ENCODE measurements around the gene TCEANC.

Gene TCEANC

DNA sequence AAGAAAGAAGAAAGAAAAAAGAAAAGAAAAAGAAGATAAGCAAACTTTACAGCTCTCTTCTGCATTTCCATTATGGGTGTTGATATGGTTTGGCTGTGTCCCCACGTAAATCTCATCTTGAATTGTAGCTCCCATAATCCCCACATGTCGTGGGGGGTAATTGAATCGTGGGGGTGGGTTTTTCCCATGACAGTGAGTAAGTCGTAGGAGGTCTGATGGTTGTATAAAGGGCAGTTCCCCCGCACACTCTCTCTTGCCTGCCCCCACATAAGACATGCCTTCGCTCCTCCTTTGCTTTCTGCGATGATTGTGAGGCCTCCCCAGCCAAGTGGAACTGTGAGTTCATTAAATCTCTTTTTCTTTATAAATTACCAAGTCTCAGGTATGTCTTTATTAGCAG, 28.7 kb downstream of the TCEANC start:
- H3K9ac ChIP-seq (ENCODE audit: low read length) = no peak overlapping the region
- no peak overlapping the region for H3K27ac ChIP-seq (ENCODE audit: low read length)
- H3K9me3 ChIP-seq (ENCODE audit: control insufficient read depth, low read depth, low read length) = no peaks in the 10 kb centered on the region
- H3K27me3 ChIP-seq (ENCODE audit: control insufficient read depth, insufficient read depth, low read length) = no peaks in the 10 kb centered on the region
- H3K4me1 ChIP-seq (ENCODE audit: control insufficient read depth, low read depth, low read length) = no peaks in the 10 kb centered on the region
- H3K36me3 ChIP-seq (ENCODE audit: control insufficient read depth, low read depth, low read length) = no peaks in the 10 kb centered on the region
- H3K4me3 ChIP-seq (ENCODE audit: low read length) = no peak overlapping the region

DNA sequence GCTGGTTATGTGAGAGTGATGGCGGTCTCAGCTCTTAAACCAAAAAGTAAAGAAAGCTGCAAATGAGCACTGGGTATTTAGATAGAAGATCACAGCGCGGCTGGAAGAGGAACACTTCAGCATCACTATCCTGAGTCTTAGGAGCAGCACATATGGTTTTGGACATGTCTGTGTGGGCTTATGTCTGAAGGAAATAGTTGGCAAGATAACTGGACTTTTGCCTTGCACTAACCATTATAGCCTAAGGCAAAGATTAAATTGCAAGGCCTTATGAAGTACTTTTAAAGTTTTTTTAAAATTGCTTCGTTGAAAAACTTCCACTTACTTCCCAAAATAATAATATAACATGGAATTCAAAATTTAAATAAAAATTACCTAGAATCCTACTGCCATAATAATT, 31.4 kb downstream of the TCEANC start:
- Histone ChIP-seq H3K4me3 (ENCODE audit: low read length) (no peak overlapping the region), H3K36me3 (ENCODE audit: control insufficient read depth, low read depth, low read length) (no peaks in the 10 kb centered on the region), H3K9me3 (ENCODE audit: control insufficient read depth, low read depth, low read length) (no peaks in the 10 kb centered on the region), H3K27me3 (ENCODE audit: control insufficient read depth, insufficient read depth, low read length) (peaks cover 15% of the 10 kb centered on the region), H3K27ac (ENCODE audit: low read length) (no peak overlapping the region), H3K9ac (ENCODE audit: low read length) (no peak overlapping the region), H3K4me1 (ENCODE audit: control insufficient read depth, low read depth, low read length) (peaks cover 3% of the 10 kb centered on the region)

DNA sequence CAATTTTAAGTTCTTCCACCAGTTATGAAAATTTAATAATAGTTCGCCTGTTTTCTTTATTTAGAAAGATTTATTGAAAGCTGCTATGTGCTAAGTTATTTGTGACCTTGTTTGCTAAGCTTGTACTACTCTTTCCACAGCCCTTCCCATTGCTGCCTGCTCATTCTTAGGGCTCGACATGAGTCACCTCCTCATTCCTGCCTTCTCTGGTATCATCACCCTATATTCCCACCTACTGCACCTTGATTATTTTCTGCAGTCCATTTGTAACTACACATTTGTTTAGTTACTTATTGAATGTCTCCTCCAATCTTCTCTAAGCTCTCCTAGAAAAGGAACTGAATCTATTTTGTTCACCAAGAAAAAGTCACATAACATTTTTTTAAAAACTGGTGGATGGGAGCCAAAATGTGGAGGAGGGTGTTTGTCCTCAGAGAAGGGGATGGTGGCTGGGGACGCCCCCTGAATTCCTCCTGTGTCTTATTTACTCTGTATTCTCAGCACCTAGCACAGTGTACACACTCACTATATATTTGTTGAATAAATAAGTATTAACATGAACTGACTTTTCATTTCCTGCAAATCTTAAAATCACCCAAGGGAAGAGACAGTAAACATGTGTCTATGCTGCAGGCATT, 32.3 kb downstream of the TCEANC start:
- peaks cover 15% of the 10 kb centered on the region for H3K27me3 ChIP-seq (ENCODE audit: control insufficient read depth, insufficient read depth, low read length)
- peaks cover 3% of the 10 kb centered on the region for H3K4me1 ChIP-seq (ENCODE audit: control insufficient read depth, low read depth, low read length)
- H3K9me3 ChIP-seq (ENCODE audit: control insufficient read depth, low read depth, low read length) = no peaks in the 10 kb centered on the region
- no peak overlapping the region for H3K27ac ChIP-seq (ENCODE audit: low read length)
- no peak overlapping the region for H3K9ac ChIP-seq (ENCODE audit: low read length)
- H3K36me3 ChIP-seq (ENCODE audit: control insufficient read depth, low read depth, low read length) = no peaks in the 10 kb centered on the region
- H3K4me3 ChIP-seq (ENCODE audit: low read length) = no peak overlapping the region

DNA sequence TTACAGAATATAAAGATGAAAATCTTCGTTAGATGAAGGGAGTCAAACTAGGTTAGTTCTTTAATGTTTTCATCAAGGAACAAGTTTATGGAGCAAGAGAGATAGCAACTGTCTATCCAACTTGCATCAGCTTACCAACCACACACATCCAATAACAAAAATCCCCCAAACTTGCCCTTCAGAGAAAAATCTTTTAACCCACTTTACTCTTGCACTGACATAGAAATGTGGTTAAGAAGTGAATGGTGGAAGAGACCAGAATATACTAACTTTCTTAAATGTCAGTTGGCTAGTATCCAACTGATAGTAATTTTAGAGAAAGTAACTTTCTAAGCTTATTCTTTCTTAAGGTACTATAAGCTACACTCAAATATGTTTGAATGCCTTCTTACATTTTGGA, 34.3 kb downstream of the TCEANC start:
- Histone ChIP-seq H3K4me1 (ENCODE audit: control insufficient read depth, low read depth, low read length) (peaks cover 12% of the 10 kb centered on the region), H3K36me3 (ENCODE audit: control insufficient read depth, low read depth, low read length) (no peaks in the 10 kb centered on the region), H3K9ac (ENCODE audit: low read length) (no peak overlapping the region), H3K27me3 (ENCODE audit: control insufficient read depth, insufficient read depth, low read length) (peaks cover 15% of the 10 kb centered on the region), H3K27ac (ENCODE audit: low read length) (no peak overlapping the region), H3K4me3 (ENCODE audit: low read length) (no peak overlapping the region), H3K9me3 (ENCODE audit: control insufficient read depth, low read depth, low read length) (no peaks in the 10 kb centered on the region)

DNA sequence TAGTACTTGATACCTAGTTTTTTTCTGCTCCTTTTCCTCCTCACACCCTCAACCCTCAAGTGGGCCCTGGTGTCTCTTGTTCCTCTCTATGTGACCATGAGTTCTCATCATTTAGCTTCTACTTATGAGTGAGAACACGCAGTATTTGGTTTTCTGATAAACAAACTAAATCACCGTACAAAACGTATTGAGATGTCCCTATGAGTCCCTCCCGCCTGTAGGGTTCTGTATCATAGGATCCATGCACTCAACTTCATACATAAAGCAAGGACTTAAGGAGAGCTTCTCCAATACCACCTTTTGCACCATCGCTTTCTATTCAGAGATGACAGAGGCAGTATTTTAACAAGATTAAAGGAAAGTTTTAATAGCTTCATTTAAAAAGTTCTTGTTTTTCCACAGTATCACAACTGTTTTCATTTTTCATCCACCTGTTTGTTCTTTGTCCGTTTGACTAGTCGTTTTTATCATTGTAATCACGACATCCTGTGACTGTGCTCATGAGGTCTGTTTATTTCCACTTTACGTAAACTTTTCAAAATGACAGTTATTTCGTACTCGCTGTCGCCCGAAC, 35.5 kb downstream of the TCEANC start:
- H3K4me1 ChIP-seq (ENCODE audit: control insufficient read depth, low read depth, low read length) = peaks cover 25% of the 10 kb centered on the region
- peaks cover 15% of the 10 kb centered on the region for H3K27me3 ChIP-seq (ENCODE audit: control insufficient read depth, insufficient read depth, low read length)
- H3K4me3 ChIP-seq (ENCODE audit: low read length) = peak overlapping the region; percentile 97
- peak overlapping the region; percentile 91 for H3K9ac ChIP-seq (ENCODE audit: low read length)
- no peak overlapping the region for H3K27ac ChIP-seq (ENCODE audit: low read length)
- H3K9me3 ChIP-seq (ENCODE audit: control insufficient read depth, low read depth, low read length) = no peaks in the 10 kb centered on the region
- no peaks in the 10 kb centered on the region for H3K36me3 ChIP-seq (ENCODE audit: control insufficient read depth, low read depth, low read length)

DNA sequence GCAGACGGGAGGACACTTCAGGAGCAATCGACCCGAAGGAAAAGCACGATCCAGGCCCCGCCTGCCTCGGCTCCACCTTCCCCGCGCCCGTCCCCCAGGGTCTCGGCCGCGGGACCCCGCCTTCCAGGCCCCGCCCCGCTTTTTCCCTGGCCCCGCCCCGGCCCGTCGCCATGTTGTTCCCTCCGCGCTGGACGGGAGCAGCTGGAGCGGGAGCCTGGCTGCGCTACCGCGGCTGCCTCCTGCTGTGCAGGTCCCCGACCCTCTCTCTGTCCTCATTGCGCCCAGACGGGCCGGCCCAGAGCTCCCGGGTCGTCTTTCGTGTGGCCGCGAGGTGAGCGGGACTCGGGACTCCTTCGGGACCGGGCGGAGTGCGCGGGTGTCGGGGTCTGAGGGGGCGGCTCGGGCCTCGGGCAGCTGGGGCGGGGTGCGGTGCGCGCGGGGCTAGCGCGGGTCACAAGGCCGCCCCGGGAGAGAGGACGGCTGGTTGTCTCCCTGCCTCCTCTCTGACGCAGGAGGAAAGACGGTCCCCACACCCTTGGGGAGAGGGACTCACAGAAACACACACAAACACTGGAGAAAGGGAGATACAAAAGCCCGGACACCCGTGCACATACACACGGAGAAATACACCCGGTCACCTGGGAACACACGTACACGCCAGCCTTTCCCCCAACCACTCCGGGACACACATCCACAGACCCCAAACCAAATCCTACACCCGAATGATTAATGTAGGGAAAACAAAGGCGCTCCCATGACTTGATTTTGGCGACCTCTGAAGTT, 36.2 kb downstream of the TCEANC start, which contains the start of gene RAB9A:
Gene RAB9A (plus strand): TSS at position 171 of the 783 bp plus-strand sequence. CDS start 19,619 bp downstream, outside the sequence.
- Histone ChIP-seq H3K9me3 (ENCODE audit: control insufficient read depth, low read depth, low read length) (no peaks in the 10 kb centered on the region), H3K4me1 (ENCODE audit: control insufficient read depth, low read depth, low read length) (peaks cover 31% of the 10 kb centered on the region), H3K36me3 (ENCODE audit: control insufficient read depth, low read depth, low read length) (no peaks in the 10 kb centered on the region), H3K4me3 (ENCODE audit: low read length) (peak within 1 kb of the TSS; percentile 97), H3K9ac (ENCODE audit: low read length) (peak within 1 kb of the TSS; percentile 91), H3K27me3 (ENCODE audit: control insufficient read depth, insufficient read depth, low read length) (peaks cover 15% of the 10 kb centered on the region), H3K27ac (ENCODE audit: low read length) (peak within 1 kb of the TSS; percentile 63)

DNA sequence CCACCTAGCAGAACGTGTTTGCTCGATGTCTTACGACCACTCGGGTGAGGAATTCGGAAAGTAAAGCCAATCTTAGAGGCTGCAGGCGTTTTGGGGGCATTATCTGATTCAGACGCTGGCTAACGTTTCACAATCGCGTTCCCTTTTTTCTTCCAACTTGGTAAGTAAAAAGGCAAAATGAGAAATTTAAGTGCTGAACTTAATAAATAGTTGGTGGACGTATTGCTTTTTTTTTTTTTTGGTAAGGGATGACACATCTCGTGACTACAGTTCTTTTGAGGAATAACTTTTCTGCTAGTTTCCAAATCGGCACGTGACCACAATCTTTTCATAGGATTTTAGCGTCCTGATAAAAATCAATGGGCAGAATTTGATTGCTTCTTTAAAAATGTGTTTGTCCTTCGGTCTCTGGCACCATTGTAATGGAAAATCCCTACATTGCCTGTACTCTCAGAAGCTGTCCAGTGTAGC, 36.8 kb downstream of the TCEANC start:
- peaks cover 38% of the 10 kb centered on the region for H3K4me1 ChIP-seq (ENCODE audit: control insufficient read depth, low read depth, low read length)
- H3K27me3 ChIP-seq (ENCODE audit: control insufficient read depth, insufficient read depth, low read length) = peaks cover 15% of the 10 kb centered on the region
- peak overlapping the region; percentile 91 for H3K9ac ChIP-seq (ENCODE audit: low read length)
- peak overlapping the region; percentile 97 for H3K4me3 ChIP-seq (ENCODE audit: low read length)
- no peaks in the 10 kb centered on the region for H3K36me3 ChIP-seq (ENCODE audit: control insufficient read depth, low read depth, low read length)
- peak overlapping the region; percentile 63 for H3K27ac ChIP-seq (ENCODE audit: low read length)
- H3K9me3 ChIP-seq (ENCODE audit: control insufficient read depth, low read depth, low read length) = no peaks in the 10 kb centered on the region

DNA sequence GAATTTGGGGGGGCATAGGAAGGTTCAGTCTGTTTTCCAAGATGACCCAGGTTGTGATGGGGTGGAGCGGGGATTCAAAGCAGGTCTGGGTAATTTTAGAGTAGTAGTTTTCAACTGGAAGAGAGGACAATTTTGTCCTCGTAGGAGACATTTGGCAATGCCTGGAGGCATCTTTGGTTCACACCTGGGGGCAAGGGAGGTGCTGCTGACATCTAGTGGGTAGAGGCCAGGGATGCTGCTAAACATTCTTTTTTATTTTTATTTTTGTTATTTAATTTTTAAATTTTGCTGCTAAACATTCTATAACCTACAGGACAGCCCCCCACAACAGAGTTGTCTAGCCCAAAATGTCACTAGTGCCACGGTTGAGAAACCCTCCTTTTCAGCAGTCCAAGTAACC, 37.9 kb downstream of the TCEANC start:
- Histone ChIP-seq H3K4me1 (ENCODE audit: control insufficient read depth, low read depth, low read length) (peaks cover 40% of the 10 kb centered on the region), H3K27ac (ENCODE audit: low read length) (no peak overlapping the region), H3K9ac (ENCODE audit: low read length) (peak overlapping the region; percentile 91), H3K9me3 (ENCODE audit: control insufficient read depth, low read depth, low read length) (no peaks in the 10 kb centered on the region), H3K4me3 (ENCODE audit: low read length) (peak overlapping the region; percentile 97), H3K36me3 (ENCODE audit: control insufficient read depth, low read depth, low read length) (no peaks in the 10 kb centered on the region), H3K27me3 (ENCODE audit: control insufficient read depth, insufficient read depth, low read length) (peaks cover 15% of the 10 kb centered on the region)

DNA sequence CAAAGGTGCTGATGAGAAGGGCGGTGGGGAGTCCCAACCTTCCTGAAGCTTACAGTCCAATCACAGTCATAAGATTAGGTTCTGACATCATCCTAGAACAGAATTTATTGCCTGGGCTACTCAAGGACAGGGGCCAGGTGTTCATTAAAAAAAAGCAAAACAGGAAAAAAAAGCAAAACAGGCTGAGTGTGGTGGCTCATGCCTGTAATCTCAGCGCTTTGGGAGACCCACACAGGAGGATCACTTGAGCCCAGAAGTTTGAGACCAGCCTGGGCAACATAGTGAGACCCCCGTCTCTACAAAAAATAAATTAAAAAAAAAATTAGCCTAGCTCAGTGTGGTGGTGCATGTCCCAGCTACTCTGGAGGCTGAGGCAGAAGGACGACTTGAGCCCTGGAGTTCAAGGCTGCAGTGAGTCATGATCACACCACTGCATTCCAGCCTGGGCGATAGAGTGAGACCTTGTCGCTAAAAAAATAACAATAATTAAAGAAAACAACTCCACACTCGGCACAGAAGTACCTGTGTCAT, 39.0 kb downstream of the TCEANC start:
- no peak overlapping the region for H3K9ac ChIP-seq (ENCODE audit: low read length)
- no peak overlapping the region for H3K27ac ChIP-seq (ENCODE audit: low read length)
- peaks cover 40% of the 10 kb centered on the region for H3K4me1 ChIP-seq (ENCODE audit: control insufficient read depth, low read depth, low read length)
- no peaks in the 10 kb centered on the region for H3K36me3 ChIP-seq (ENCODE audit: control insufficient read depth, low read depth, low read length)
- no peak overlapping the region for H3K4me3 ChIP-seq (ENCODE audit: low read length)
- H3K9me3 ChIP-seq (ENCODE audit: control insufficient read depth, low read depth, low read length) = no peaks in the 10 kb centered on the region
- H3K27me3 ChIP-seq (ENCODE audit: control insufficient read depth, insufficient read depth, low read length) = peaks cover 15% of the 10 kb centered on the region

DNA sequence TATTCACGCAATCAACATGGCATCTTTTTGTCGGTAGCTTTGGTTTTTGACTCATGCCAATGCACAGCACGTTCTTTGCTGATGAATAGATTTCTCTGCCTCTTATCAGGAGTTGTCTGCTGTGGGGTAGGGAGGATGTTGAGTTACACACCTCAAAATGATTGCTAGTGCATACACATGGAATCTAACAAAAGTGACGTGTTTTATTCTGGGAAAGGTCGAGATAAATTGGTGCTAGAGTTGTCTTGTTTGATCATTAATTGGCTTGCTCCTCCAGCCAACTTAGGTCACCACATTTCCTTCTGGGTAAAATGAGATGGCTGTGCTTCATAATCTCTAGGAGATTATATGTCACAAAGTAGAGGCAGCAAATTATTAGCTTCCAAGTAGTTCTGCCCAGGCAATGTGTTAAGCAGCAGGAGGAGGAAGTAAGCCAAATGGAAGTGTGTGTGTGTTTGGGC, 39.9 kb downstream of the TCEANC start:
- Histone ChIP-seq H3K27me3 (ENCODE audit: control insufficient read depth, insufficient read depth, low read length) (peaks cover 9% of the 10 kb centered on the region), H3K4me3 (ENCODE audit: low read length) (no peak overlapping the region), H3K9me3 (ENCODE audit: control insufficient read depth, low read depth, low read length) (no peaks in the 10 kb centered on the region), H3K9ac (ENCODE audit: low read length) (no peak overlapping the region), H3K4me1 (ENCODE audit: control insufficient read depth, low read depth, low read length) (peaks cover 40% of the 10 kb centered on the region), H3K36me3 (ENCODE audit: control insufficient read depth, low read depth, low read length) (no peaks in the 10 kb centered on the region), H3K27ac (ENCODE audit: low read length) (no peak overlapping the region)

DNA sequence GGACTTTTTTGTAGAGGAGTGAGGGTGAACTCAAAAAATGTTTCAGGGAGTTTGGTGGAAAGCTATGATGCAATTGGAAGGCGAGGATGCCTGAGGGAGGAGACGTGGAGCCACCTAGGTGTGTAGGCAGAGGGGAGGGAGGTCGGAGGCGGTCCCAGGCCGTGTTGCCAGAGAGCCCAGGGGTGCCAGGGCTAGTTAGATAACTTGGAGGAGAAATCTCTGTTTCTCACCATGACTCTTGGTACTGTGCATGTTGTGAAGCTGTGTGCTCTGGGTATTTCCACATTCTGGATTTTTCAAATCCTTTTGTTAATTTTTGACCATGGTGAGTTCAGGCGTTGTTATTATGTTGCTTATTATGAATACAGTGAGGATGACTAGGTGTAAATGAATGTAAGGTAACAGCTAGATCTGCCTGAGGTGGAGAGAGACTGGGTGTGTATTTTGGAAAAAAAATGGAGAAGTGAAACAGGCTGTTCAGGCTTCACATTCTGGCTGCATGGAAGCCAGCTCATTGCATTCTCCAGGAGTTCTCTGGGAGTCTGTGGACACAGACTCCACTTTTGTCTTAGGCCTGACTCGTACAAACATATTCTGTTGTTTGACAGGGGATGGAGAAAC, 40.5 kb downstream of the TCEANC start:
- Histone ChIP-seq H3K9me3 (ENCODE audit: control insufficient read depth, low read depth, low read length) (no peaks in the 10 kb centered on the region), H3K36me3 (ENCODE audit: control insufficient read depth, low read depth, low read length) (no peaks in the 10 kb centered on the region), H3K4me1 (ENCODE audit: control insufficient read depth, low read depth, low read length) (peaks cover 39% of the 10 kb centered on the region), H3K27ac (ENCODE audit: low read length) (no peak overlapping the region), H3K4me3 (ENCODE audit: low read length) (no peak overlapping the region), H3K27me3 (ENCODE audit: control insufficient read depth, insufficient read depth, low read length) (peaks cover 3% of the 10 kb centered on the region), H3K9ac (ENCODE audit: low read length) (no peak overlapping the region)
